Muscle of back (tissue), 11 donors: ENCODE measurements around the gene ELAC1. TPM values are rescaled to one million over a fixed set of nuclear protein-coding genes. Genes with fewer than 3 reads are reported as not detected.
A peak's percentile ranks its signal among the peaks of the same experiment; 100 is the strongest.
"Not testable (repeated sequence)": the region's sequence is repeated elsewhere in the genome, so short reads cannot be mapped to it uniquely, and the experiment has no call there.

Source experiments
- DNase-seq, 3 donors: peaks; one replicate each; pipeline versions ENCODE4 v3.0.0 to v3.0.0-alpha.2; 2013
- polyA plus RNA-seq, 10 donors: library from polyadenylated mRNA; unstranded; fragments of 120-200 nt; gene quantifications; one replicate each; pipeline ENCODE4 v1.2.1, GENCODE V29; 2013; ENCODE audit not compliant: insufficient read length in 10 of 10

The ELAC1 gene
- polyA plus RNA-seq, 10 donors = 4.5 to 10.8 (median 6.1) TPM

DNA sequence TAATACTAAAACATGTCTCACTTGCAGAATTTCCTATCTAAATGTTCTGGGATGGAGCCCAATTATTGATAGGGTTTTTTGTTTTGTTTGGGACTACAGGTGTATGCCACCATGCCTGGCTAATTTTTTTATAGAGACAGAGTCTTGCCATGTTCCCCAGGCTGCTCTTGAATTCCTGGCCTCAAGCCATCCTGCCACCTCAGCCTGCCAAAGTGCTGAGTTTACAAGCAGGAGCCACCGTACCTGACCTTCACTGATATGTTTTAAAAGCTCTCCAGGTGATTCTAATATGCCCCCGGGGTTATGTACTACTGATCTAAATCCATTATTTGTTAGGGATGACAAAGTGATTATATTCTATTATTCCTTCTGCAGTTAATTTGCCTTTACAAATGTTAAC lies 2.2 kb downstream of the ELAC1 start:
- DNase-seq = no peak

DNA sequence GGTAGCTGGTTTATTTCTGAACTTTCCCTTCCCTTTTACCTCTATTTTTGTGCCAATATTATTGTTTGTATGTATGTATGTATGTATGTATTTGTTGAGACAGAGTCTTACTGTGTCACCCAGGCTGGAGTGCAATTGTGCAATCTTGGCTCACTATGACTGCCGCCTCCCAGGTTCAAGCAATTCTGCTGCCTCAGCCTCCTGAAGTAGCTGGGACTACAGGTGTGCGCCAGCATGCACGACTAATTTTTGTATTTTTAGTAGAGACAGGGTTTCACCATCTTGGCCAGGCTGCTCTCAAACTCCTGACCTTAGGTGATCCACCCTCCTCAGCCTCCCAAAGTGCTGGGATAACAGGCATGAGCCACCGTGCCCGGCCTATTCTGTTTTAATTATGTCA lies 4.6 kb downstream of the ELAC1 start:
- not testable (repeated sequence) for DNase-seq

DNA sequence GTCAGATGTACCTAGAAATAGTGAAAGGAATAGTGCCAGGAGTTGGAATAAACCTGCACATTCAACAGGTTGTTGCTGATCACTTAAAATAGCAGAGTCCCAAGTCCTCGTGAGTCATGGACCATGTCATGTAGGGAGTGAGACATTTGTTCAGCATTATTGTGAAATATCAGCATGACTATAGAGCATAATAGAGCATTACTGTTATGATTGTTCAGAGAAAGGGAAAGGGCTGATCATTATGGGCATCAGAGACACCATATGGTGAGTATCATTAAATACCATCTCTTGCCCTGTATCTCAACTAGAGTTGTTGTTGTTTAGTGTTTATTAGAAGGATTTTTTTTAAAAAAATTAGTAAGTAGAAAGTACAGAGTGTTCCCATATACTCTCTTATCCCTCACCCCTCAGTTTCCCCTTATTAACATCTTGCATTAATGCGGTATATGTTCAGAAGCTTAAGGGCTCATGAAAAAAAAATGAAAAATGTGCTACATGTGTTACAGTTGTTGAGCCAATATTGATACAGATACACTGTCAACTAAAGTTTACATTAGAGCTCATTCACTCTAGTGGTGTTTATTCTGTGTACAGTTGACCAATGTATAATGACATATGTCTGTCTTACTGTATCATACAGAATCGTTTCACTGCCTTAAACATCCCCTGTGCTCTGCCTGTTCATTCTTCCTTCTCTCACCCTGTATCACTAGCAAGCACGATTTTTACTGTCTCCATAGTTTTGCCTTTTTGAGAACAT lies 5.7 kb downstream of the ELAC1 start:
- no peak for DNase-seq

DNA sequence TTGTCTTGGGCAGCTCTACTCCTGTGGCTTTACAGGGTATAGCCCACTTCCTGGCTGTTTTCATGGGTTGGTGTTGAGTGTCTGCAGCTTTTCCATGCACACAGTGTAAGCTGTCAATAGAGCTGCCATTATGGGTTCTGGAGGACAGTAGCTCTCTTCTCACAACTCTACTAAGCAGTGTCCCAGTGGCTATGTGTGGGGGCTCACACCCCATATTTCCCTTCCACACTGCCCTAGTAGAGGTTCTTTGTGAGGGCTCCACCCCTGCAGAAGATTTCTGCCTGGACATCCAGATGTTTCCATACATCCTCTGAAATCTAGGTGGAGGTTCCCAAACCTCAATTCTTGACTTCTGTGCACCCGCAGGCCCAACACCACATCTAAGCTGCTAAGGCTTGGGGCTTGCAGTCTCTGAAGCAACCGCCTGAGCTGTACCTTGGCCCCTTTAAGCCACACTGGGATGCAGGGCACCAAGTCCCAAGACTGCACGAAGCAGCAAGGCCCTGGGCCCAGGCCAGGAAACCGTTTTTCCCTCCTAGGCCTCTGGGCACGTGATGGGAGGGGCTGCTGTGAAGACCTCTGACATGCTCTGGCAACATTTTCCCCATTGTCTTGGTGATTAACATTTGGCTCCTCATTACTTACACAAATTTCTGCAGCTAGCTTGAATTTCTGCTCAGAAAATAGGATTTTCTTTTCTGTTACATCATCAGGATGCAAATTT lies 9.4 kb downstream of the ELAC1 start:
- DNase-seq = no peak

DNA sequence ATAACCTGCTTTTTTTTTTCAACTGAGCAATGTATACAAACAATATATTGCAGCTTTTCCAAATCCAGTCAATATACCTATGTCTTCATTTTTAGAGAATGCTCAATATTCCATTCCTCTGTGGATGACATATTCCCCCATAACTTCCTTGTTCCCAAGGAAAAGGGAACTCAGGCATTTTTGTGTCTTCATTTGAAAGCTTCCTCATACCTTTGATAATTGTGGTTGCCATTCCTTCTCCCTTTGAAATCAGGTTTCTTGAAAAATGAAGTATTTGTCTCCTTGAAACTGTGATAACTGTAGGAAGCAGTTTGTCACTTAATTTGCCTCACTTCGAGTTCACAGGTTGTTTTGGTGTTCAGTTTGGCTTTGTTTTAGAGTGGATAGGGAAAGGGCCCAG lies 13.5 kb downstream of the ELAC1 start:
- DNase-seq = no peak

DNA sequence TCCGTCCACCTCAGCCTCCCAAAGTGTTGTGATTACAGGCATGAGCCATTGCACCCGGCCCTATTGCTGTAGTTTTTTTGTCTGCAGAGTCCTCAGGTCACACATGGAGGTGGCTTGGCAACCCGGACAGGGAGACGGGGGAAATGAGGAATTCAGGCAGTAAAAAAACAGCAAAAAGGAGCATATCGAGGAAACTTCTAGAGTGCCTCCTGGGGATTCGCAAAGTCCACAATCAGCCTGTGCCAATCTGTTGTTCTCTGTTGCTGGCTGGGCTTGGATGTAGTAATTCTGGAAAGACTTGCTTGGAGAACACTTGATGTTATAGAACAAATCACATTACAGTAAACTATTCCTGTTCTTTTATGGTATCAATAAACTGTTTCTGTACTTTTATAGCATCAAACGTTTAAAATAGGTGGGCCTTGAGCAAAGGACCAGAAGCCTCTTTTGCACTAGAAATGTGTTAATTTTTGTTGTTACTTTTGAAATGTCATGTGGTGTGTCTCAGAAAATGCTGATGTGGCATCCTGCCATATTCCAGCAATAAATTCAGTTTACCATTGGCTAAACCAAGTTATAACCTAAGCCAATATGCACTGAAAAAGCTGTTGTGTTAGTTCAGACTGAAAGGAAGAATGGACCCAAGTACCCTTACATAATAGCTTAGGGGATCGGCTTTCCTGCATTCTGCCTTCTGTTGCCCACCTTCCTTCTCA lies 14.4 kb downstream of the ELAC1 start:
- DNase-seq = no peak

DNA sequence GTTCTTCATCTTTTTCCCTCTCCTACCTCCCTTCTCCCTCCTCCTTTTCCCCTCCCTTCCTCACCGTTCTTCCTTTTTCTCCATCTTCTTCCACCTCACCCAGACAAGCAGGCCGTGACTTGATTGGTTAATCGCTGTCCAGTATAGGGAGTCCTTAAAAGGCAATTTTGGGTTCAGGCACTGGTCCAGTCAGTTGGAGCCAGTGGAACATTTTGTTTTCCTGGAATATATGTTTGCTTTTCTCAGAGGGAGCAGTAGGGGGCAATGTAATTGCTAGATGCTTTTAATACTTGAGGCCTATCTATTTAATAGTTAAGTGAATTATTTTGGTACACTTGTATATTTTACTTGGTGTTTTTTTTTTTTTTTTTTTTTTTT lies 15.0 kb downstream of the ELAC1 start:
- DNase-seq = no peak

DNA sequence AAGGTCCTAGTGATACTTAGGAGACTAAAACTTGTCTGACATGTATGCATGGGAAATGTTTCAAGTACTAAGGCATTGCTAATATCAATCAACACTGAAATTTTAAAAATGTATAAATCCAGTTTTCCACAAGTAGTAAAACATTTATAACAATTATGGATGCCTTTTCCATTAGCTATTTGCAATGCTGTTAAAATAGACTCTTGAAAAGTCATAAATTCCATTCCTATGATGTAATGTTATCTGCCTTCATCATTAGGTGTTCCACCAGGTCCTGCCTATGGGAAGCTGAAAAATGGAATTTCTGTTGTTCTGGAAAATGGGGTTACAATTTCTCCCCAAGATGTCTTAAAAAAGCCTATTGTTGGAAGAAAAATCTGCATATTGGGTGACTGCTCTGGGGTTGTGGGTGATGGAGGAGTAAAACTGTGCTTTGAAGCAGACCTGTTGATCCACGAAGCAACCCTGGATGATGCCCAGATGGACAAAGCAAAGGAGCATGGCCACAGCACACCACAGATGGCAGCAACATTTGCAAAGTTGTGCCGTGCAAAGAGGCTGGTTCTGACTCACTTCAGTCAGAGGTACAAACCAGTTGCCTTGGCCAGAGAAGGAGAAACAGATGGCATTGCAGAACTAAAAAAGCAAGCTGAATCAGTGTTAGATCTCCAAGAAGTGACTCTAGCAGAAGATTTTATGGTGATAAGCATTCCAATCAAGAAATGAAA lies 18.7 kb downstream of the ELAC1 start:
- peak in 1 of 3 donors; percentile 14 for DNase-seq

DNA sequence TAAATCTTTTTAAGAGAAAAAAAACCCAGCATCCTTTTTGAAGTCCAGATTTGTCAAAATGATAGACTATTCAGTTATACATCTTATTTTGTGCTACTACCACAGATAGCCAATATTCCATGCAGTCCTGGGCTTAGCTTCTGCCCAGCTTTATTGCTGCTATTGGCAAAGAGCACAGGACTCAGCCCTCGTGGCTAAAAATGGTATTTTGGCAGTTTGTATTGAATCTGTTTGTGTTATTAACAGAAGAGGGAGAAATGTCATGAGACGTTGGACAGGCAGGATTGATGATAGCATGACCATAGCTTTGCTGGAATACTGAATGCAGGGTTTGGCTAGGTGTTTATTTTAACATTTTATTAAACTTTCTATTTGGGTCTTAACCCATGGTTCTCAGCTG lies 19.4 kb downstream of the ELAC1 start:
- DNase-seq = peak in 2 of 3 donors; percentile 18 to 35

DNA sequence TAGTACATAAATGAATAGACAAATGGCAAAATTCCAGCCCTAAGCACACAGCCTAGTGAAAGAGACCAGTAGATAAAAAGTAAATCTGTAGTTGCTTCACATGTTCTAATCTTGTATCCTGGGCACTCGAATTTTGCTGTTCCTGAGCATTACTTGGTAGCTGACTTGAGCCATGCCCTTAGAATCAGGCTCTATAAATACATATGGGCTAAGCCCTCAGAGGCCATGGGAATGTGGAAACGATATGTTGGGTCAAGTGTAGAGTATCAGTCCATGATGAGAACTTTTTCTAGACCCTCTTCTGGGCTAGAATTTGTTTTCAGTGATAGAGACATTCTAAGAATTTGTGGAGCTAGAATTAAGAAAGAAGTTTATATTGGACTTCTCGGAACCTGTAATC lies 21.9 kb downstream of the ELAC1 start:
- no peak for DNase-seq

DNA sequence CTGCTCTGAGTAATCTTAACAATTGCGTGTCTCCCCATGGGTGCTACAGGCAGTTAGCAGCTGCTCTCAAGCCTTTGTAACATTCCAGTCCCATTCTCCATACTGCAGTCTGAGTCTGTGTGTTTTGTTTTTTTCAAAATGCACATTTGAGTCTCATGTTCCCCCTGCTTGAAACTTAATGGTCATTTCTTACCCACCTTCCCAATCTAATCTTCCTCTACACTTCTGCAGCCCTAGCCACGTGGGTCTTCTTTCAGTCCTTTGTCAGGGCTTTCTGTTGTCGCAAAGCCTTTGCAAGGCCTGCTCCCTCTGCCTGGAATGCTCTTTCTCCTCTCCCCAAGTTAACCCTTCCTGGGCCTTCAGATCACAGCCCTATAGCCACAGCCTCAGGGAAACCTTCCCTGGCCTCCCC lies 24.5 kb downstream of the ELAC1 start:
- DNase-seq = peak in 1 of 3 donors; percentile 29

DNA sequence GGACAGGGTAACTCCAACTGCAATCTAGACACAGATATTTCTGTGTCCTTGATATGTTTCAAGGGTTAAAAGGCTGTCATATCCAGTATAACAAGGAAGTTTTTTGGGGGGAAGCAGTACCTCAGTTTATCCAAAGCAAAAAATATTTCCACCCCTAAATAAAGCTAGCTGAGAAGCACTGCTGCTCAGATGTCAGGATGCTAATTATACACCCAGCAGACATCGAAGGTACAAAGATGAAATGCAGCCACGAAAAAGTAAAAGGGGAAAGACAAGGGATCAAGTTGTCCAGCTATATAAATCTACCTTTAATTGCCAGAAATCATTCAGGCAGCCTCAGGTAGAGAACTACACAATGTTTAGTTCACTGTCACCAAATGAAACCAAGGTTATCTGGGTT lies 26.2 kb downstream of the ELAC1 start:
- no peak for DNase-seq

DNA sequence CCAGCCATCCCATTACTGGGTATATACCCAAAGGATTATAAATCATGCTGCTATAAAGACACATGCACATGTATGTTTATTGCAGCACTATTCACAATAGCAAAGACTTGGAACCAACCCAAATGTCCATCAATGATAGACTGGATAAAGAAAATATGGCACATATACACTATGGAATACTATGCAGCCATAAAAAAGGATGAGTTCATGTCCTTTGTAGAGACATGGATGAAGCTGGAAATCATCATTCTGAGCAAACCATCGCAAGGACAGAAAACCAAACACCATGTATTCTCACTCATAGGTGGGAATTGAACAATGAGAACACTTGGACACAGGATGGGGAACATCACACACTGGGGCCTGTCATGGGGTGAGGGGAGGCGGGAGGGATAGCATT lies 35.3 kb downstream of the ELAC1 start:
- not testable (repeated sequence) for DNase-seq

DNA sequence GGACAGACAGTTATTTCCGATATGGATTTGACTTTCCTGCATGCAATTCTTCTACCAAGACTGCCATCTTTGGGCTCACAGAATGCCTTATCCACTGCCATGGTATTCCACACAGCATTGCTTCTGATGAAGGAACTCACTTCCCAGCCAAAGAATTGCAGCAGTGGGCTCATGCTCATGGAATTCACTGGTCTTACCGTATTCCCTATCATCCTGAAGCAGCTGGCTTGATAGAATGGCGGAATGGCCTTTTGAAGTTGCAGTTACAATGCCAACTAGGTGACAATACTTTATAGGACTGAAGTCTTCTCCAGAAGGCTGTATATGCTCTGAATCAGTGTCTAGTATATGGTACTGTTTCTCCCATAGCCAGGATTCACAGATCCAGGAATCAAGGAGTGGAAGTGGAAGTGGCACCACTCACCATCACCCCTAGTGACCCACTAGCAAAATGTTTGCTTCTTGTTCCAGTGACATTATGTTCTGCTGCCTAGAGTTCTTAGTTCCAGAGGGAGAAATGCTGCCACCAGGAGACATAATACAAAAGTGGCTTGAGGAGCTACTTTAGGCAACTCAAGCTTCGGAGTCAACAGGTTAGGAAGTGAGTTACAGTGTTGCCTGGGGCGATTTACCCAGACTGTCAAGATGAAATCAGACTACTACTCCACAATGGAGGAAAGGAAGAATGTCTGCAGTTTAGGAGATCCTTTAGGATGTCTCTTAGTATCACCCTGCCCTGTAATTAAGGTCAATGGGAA lies 38.4 kb downstream of the ELAC1 start:
- DNase-seq = no peak

DNA sequence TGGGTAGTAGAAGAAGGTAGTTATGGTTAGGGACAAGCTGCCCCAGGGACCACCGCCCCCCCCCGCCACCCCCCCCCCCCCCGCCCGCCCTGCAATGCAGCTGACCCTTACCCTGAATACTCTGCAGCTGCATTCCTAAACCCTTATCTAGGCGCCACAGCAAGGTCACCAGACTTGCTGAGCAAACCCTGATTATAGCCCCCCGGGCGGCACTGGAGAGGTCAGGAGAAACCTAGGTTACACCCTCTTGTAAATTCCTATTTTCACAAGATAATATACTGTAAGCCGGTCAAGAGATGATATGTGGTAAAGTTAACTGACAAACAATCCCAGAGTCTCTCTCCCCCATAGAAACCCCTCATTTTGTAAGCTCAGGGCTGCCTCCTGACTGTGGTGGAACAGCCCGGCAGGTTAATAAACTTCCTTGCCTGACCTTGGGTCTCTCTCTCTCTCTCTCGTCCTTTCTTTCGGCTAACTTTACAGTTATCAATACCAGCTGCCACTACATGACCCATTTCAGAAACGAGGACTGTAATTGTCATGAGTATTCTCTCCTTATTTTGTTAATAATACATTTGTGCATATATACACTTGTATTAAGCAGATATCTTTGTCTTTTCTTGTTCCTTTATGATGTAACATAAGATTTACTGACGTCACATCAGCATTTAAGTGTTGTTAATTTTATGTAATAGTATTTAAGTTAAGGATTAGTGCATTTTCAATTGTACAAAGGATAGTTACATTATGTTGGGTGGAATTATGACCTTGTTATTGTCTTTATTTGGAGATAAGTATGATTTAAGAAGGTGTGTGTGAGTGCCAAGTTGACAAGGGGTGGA lies 39.3 kb downstream of the ELAC1 start:
- no peak for DNase-seq

DNA sequence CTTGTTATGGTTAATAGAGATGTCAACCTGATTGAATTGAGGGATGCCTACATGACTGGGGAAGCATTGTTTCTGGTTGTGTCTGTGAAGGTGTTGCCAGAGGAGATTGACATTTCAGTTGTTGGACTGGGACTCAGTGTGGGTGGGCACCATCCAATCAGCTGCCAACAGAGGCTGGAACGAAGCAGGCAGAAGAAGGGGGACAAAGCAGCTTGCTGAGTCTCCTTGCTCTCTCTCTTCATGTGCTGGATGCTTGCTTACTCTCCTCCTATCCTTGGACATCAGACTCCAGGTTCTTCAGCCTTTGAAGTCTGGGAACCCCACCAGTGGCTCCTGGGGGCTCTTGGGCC lies 39.9 kb downstream of the ELAC1 start:
- no peak for DNase-seq

DNA sequence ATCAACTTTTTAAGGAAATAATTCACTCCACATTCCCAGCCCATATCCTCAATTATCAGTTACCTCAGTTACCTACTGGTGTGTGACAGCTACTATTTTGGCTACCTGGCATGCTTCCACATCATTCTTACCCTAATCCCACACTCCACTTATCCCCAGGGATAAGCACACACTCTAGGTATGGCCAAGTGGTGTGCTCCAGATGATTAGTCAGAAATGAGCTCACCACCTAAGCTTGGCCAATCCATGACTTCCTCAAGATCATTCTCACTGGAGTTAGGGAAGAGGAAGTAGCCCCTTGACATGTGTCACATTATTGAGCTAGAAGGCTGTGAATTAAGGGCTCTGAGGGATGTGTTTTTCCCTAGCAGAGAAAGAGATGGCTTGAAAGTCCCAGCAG lies 41.2 kb downstream of the ELAC1 start:
- no peak for DNase-seq

DNA sequence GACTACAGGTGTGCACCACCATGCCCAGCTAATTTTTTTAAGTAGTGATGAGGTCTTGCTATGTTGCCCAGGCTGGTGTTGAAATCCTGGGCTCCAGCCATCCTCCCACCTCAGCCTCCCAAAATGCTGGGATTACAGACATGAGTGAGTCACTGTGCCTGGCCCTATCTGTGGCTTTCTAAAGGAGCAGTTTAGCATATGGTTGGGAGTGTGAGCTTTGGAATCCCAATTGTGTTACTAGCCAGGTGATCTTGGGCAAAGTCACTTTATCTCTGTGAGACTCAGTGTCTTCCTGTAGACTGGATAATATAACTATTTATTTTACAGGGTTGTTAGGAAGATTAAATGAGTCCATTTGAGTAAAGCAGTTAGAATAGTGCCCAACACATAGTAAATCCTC lies 42.4 kb downstream of the ELAC1 start:
- DNase-seq = no peak

DNA sequence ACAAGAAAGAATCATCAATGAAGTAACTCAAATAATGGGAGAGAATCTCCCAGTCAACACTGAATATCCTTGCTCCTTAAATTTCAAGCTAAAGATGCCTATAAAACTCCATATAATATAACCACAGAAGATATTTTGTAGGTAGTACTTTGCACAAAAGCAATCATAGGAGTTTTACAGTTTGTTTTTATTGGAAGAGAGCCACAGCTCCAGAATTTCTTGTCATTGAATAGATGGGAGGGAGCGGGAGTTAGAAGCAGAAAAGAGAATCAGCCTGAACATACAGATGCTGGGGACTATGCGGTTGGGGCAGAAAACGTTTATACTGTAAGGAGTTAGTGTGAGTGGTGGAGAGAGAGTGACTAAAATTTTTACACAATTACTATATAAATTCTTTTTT lies 43.9 kb downstream of the ELAC1 start:
- DNase-seq = no peak

DNA sequence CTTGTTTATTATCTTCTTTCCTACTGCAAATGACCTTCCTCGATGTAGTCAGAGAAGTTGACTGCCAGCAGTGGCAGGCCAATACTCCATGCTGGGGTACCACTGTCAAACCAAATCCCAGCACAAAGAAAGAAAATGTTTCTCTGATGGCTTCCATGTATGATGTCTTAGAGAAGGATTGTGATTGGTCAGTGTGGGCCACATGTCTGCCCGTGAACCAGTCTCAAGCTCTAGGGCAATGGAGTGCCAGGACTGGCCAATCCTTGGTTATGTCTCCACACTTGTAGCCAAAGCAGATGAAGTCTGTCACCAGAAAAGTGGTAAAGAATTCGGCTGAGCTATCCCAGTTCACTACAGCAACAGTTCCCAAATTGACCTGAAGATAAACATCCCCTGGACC lies 44.6 kb downstream of the ELAC1 start:
- no peak for DNase-seq

DNA sequence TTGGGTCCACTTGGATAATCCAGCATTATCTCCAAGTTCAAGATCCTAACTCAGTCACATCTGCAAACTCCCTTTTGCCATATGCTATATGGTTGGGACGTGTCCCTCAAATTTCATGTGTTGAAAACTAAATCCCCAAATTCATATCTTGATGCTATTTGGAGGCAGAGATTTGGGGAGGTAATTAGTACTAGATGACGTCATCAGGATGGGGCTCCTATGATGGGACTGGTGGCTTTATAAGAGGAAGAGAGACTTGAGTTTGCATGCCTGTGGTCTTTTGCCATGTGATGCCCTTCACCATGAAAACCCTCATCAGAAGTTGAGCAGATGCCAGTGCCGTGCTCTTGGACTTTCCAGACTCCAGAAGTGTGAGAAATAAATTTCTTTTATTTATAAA lies 45.4 kb downstream of the ELAC1 start:
- no peak for DNase-seq
